Measurements from ENCODE around the gene TERT.

- TF ChIP-seq ARNTL (CRISPR knock-in tag; IDR thresholded peaks at IDR 0.05; ENCODE audit: borderline replicate concordance, low read depth) (no peak), TSHZ2 (CRISPR knock-in tag; IDR thresholded peaks at IDR 0.05) (no peak), ZNF8 (CRISPR knock-in tag; IDR thresholded peaks at IDR 0.05) (no peak), ZFP3 (CRISPR knock-in tag; IDR thresholded peaks at IDR 0.05) (no peak), CSDC2 (CRISPR knock-in tag; IDR thresholded peaks at IDR 0.05) (no peak), ZFP30 (CRISPR knock-in tag; IDR thresholded peaks at IDR 0.05) (no peak), PATZ1 (CRISPR knock-in tag; IDR thresholded peaks at IDR 0.05; ENCODE audit: borderline replicate concordance) (no peak), CSRNP3 (CRISPR knock-in tag; IDR thresholded peaks at IDR 0.05) (no peak), RARB (CRISPR knock-in tag; IDR thresholded peaks at IDR 0.05) (no peak), PPARA (CRISPR knock-in tag; IDR thresholded peaks at IDR 0.05; ENCODE audit: borderline replicate concordance) (no peak), ESRRG (CRISPR knock-in tag; IDR thresholded peaks at IDR 0.05) (no peak)
These were observed 78.0 kb downstream of the TERT start for GRCh38 chr5:1216918-1217295.

Data from SK-N-SH treated with all-trans-retinoic acid at 6 μM for 48 hours (cell line).